Transverse colon (tissue), 4 donors: ENCODE measurements around the gene CFAP52. TPM values are rescaled to one million over a fixed set of nuclear protein-coding genes. Genes with fewer than 3 reads are reported as not detected.

ENCODE experiments used
- DNase-seq: peaks from one replicate; pipeline ENCODE4 v3.0.0-alpha.2; 2019
- H3K27ac ChIP-seq, 4 donors: fragments of 200-600 bp; sonication (generic); 2 replicates each; pipeline ENCODE4 v1.5.1; 2016 to 2018; ENCODE audit warnings: inconsistent platforms in 4 of 4
- H3K27me3 ChIP-seq: fragments of 200-600 bp; sonication (generic); 2 replicates; pipeline ENCODE4 v1.5.1; 2017; ENCODE audit warnings: inconsistent platforms
- H3K36me3 ChIP-seq, 4 donors: fragments of 200-600 bp; sonication (generic); 2 replicates each; pipeline ENCODE4 v1.5.1; 2017 to 2019; ENCODE audit warnings: inconsistent platforms in 4 of 4
- H3K4me1 ChIP-seq, 4 donors: fragments of 200-600 bp; sonication (generic); 2 replicates each; pipeline ENCODE4 v1.5.1; 2017 to 2020; ENCODE audit warnings: inconsistent platforms in 4 of 4
- H3K4me3 ChIP-seq, 4 donors: fragments of 200-600 bp; sonication (generic); 1 replicate in 1 of 4; 2 replicates in 3 of 4; pipeline versions ENCODE4 v1.5.1 to v1.6.1; 2017 to 2019; ENCODE audit warnings: inconsistent platforms in 4 of 4
- H3K9me3 ChIP-seq, 2 donors: fragments of 200-600 bp; sonication (generic); 2 replicates each; pipeline ENCODE4 v1.5.1; 2017 to 2019; ENCODE audit warnings: inconsistent platforms in 2 of 2
- CTCF ChIP-seq, 5 experiments: fragments of 200-600 bp in 3 of 5; fragments of 450-650 bp in 2 of 5; sonication (generic) in 3 of 5; IDR thresholded peaks; 1 replicate in 2 of 5; 2 replicates in 3 of 5; pipeline ENCODE4 v1.5.1; 2016 to 2017; ENCODE audit warnings: antibody characterized with exemption in 5 of 5, inconsistent platforms in 3 of 5, mild to moderate bottlenecking in 2 of 5, moderate library complexity in 1 of 5
- EP300 ChIP-seq: sonication (generic); formaldehyde crosslinking; IDR thresholded peaks from one replicate; pipeline ENCODE4 v1.6.1; 2017; ENCODE audit warnings: antibody characterized with exemption, low read depth
- POLR2A ChIP-seq: fragments of 450-650 bp; IDR thresholded peaks from one replicate; pipeline ENCODE4 v1.6.1; 2016; ENCODE audit warnings: antibody characterized with exemption, mild to moderate bottlenecking, moderate library complexity
- POLR2AphosphoS5 ChIP-seq, 3 donors: sonication (generic); formaldehyde crosslinking; IDR thresholded peaks; one replicate each; pipeline ENCODE4 v1.6.1; 2016; ENCODE audit warnings: antibody characterized with exemption in 3 of 3
- WGBS, 2 donors: methylation state at CpG; one replicate each; pipeline ENCODE4 v1.1.5; 2018; ENCODE audit warnings: low coverage in 1 of 2; 5-methylcytosine and 5-hydroxymethylcytosine counted together
- in situ Hi-C, 4 donors: fragments of 200-750 bp; cut with MboI; loops; one replicate each; pipeline versions ENCODE4 v1.15.0 to v1.15.1; 2017; ENCODE audit warnings: low sequenced_read_pairs in 3 of 4, low pct_ligation_motif_present in 1 of 4, low pct_unique_long_range_greater_than_20kb in 1 of 4
- intact Hi-C: fragments of 100-400 bp; cut with DNase I; formaldehyde crosslinking; loops from one replicate; pipeline ENCODE4 v1.15.1; 2023; ENCODE audit warnings: low total_unique reads
- total RNA-seq, 4 donors: library from RNA; depleted of rRNA; stranded (reverse); fragments of >200 nt; gene quantifications; one replicate each; pipeline ENCODE4 v1.1.0, GENCODE V29; 2016

Gene CFAP52
- total RNA-seq, 4 donors from 2014 or later, result not detected

GRCh38 chr17:9668517-9668916 lies 92.1 kb downstream of the CFAP52 start:
- intact Hi-C loops, result no loop called here

GRCh38 chr17:9669551-9670008 lies 93.1 kb downstream of the CFAP52 start:
- Histone ChIP-seq H3K27ac (no peak overlapping the region), H3K4me1 (no peaks in the 10 kb centered on the region), H3K36me3 (no peaks in the 10 kb centered on the region), H3K9me3 (no peaks in the 10 kb centered on the region), H3K27me3 (no peaks in the 10 kb centered on the region), H3K4me3 (no peak overlapping the region)
- in situ Hi-C loops, result no loop called here
- intact Hi-C loops, result no loop called here
- DNase-seq, result no peak
- TF ChIP-seq CTCF (IDR thresholded peaks at IDR 0.05) (no peak), POLR2AphosphoS5 (IDR thresholded peaks at IDR 0.05) (no peak), POLR2A (no peak), EP300 (no peak)
- WGBS, 2 donors, result 40 to 69% methylated on average over 1 to 6 of the region's 6 CpGs

More at GRCh38 chr17:9668517-9668916, 92.1 kb downstream of the CFAP52 start:
- no peak overlapping the region for H3K4me3 ChIP-seq
- DNase-seq, result no peak
- no peaks in the 10 kb centered on the region for H3K4me1 ChIP-seq
- no peak overlapping the region for H3K27ac ChIP-seq
- no peak for TF ChIP-seq CTCF (IDR thresholded peaks at IDR 0.05)
- no peak for TF ChIP-seq POLR2A
- TF ChIP-seq EP300, result no peak
- TF ChIP-seq POLR2AphosphoS5 (IDR thresholded peaks at IDR 0.05), result no peak
- WGBS, 2 donors, result 56 to 73% methylated on average over 5 to 6 of the region's 6 CpGs
- H3K9me3 ChIP-seq, result no peaks in the 10 kb centered on the region
- in situ Hi-C loops, result no loop called here
- no peaks in the 10 kb centered on the region for H3K27me3 ChIP-seq
- H3K36me3 ChIP-seq, result no peaks in the 10 kb centered on the region

GRCh38 chr17:9670596-9670995 lies 94.2 kb downstream of the CFAP52 start:
- no peaks in the 10 kb centered on the region for H3K4me1 ChIP-seq
- no peak overlapping the region for H3K27ac ChIP-seq
- intact Hi-C loops (no loop called here), in situ Hi-C loops (no loop called here)
- no peak overlapping the region for H3K4me3 ChIP-seq
- WGBS, 2 donors, result 71 to 74% methylated on average over 7 to 8 of the region's 8 CpGs
- no peaks in the 10 kb centered on the region for H3K9me3 ChIP-seq
- no peak for TF ChIP-seq CTCF (IDR thresholded peaks at IDR 0.05)
- no peak for TF ChIP-seq POLR2A
- TF ChIP-seq EP300, result no peak
- no peak for TF ChIP-seq POLR2AphosphoS5 (IDR thresholded peaks at IDR 0.05)
- DNase-seq, result no peak
- H3K36me3 ChIP-seq, result no peaks in the 10 kb centered on the region
- no peaks in the 10 kb centered on the region for H3K27me3 ChIP-seq

GRCh38 chr17:9671559-9671958 lies 95.1 kb downstream of the CFAP52 start:
- H3K9me3 ChIP-seq, result no peaks in the 10 kb centered on the region
- H3K27ac ChIP-seq, result no peak overlapping the region
- 70 to 73% methylated on average over 4 of the region's 4 CpGs for WGBS, 2 donors
- in situ Hi-C loops, result no loop called here
- H3K4me1 ChIP-seq, result no peaks in the 10 kb centered on the region
- H3K36me3 ChIP-seq, result no peaks in the 10 kb centered on the region
- no peak overlapping the region for H3K4me3 ChIP-seq
- intact Hi-C loops, result no loop called here
- H3K27me3 ChIP-seq, result no peaks in the 10 kb centered on the region
- TF ChIP-seq CTCF (IDR thresholded peaks at IDR 0.05), result no peak
- TF ChIP-seq POLR2A, result no peak
- TF ChIP-seq EP300, result no peak
- no peak for TF ChIP-seq POLR2AphosphoS5 (IDR thresholded peaks at IDR 0.05)
- DNase-seq, result no peak
